GM12892 (cell line): Measurements from ENCODE around the gene ARHGAP15.

Experiments
- DNase-seq: peaks from one replicate; pipeline ENCODE4 v3.0.0; 2011; ENCODE audit not compliant: insufficient read length
- FAIRE-seq: peaks from 2 replicates; lab custom pipeline; 2011; peaks lifted over from hg19 to GRCh38; lab: Jason Lieb, UNC
- POLR2A ChIP-seq: IDR thresholded peaks from 2 replicates; pipeline ENCODE4 v1.6.1; 2011; ENCODE audit warnings: low read depth, low read length, control low read depth
- POLR2AphosphoS5 ChIP-seq: IDR thresholded peaks from 2 replicates; pipeline ENCODE4 v1.6.1; 2011; ENCODE audit warnings: low read depth, low read length, control low read depth
- TAF1 ChIP-seq: IDR thresholded peaks from 2 replicates; pipeline ENCODE4 v1.6.1; 2011; ENCODE audit warnings: low read depth, mild to moderate bottlenecking, control low read depth, low read length, borderline replicate concordance

ARHGAP15 gene

GRCh38 chr2:143176606-143177005 is 47.4 kb downstream of the ARHGAP15 start:
- DNase-seq (no peak), FAIRE-seq (no peak)
- no peak for TF ChIP-seq POLR2AphosphoS5
- TF ChIP-seq POLR2A: no peak
- TF ChIP-seq TAF1: no peak

- DNase-seq: peak; percentile 14
- TF ChIP-seq POLR2AphosphoS5 (no peak), POLR2A (no peak)
- peak; percentile 89 for FAIRE-seq
These were observed 48.0 kb downstream of the ARHGAP15 start for GRCh38 chr2:143177096-143177786.

GRCh38 chr2:143181494-143181893 is 52.3 kb downstream of the ARHGAP15 start:
- FAIRE-seq (no peak), DNase-seq (no peak)
- TF ChIP-seq POLR2A: no peak
- no peak for TF ChIP-seq POLR2AphosphoS5
- TF ChIP-seq TAF1: no peak

GRCh38 chr2:143182649-143183048 is 53.4 kb downstream of the ARHGAP15 start:
- TF ChIP-seq POLR2AphosphoS5 (no peak), TAF1 (no peak), POLR2A (no peak)
- no peak for DNase-seq

GRCh38 chr2:143183804-143184463 is 54.7 kb downstream of the ARHGAP15 start:
- TF ChIP-seq POLR2AphosphoS5 (no peak), POLR2A (no peak), TAF1 (no peak)
- FAIRE-seq (peak; percentile 87), DNase-seq (no peak)

More at GRCh38 chr2:143182649-143183048, 53.4 kb downstream of the ARHGAP15 start:
- peak; percentile 58 for FAIRE-seq

GRCh38 chr2:143186876-143187275 is 57.7 kb downstream of the ARHGAP15 start:
- DNase-seq: no peak
- no peak for FAIRE-seq
- TF ChIP-seq POLR2AphosphoS5 (no peak), POLR2A (no peak), TAF1 (no peak)

GRCh38 chr2:143190431-143190830 is 61.2 kb downstream of the ARHGAP15 start:
- TF ChIP-seq TAF1 (no peak), POLR2A (no peak), POLR2AphosphoS5 (no peak)
- no peak for FAIRE-seq
- no peak for DNase-seq

- no peak for TF ChIP-seq TAF1
- TF ChIP-seq POLR2A: no peak
- TF ChIP-seq POLR2AphosphoS5: no peak
- DNase-seq: no peak
- FAIRE-seq: no peak
These were observed 62.9 kb downstream of the ARHGAP15 start for GRCh38 chr2:143192106-143192505.

GRCh38 chr2:143192716-143193115 is 63.5 kb downstream of the ARHGAP15 start:
- FAIRE-seq: no peak
- TF ChIP-seq TAF1 (no peak), POLR2A (no peak), POLR2AphosphoS5 (no peak)
- DNase-seq: no peak

GRCh38 chr2:143193121-143193520 is 63.9 kb downstream of the ARHGAP15 start:
- DNase-seq (no peak), FAIRE-seq (no peak)
- TF ChIP-seq TAF1: no peak
- no peak for TF ChIP-seq POLR2A
- TF ChIP-seq POLR2AphosphoS5: no peak

- TF ChIP-seq POLR2AphosphoS5 (no peak), TAF1 (no peak), POLR2A (no peak)
- no peak for FAIRE-seq
- DNase-seq: no peak
These were observed 66.3 kb downstream of the ARHGAP15 start for GRCh38 chr2:143195511-143195910.

GRCh38 chr2:143204062-143204461 is 74.8 kb downstream of the ARHGAP15 start:
- no peak for FAIRE-seq
- TF ChIP-seq POLR2A: no peak
- TF ChIP-seq POLR2AphosphoS5: no peak
- TF ChIP-seq TAF1: no peak
- DNase-seq: no peak
